IMR-90 (cell line): Measurements from ENCODE around the gene CRTAP. TPM values are rescaled to one million over a fixed set of nuclear protein-coding genes. Genes with fewer than 3 reads are reported as not detected.
"Not testable (repeated sequence)": the region's sequence is repeated elsewhere in the genome, so short reads cannot be mapped to it uniquely, and the experiment has no call there.

ENCODE experiments used
- ATAC-seq: fragments of 200-7000 bp; cut with Tn5 transposase; 2 replicates; pipeline ENCODE4 v1.9.1; 2020; ENCODE audit warnings: low read depth, mild to moderate bottlenecking, moderate library complexity
- BruUV-seq: library from RNA; stranded (reverse); fragments of 400-500 nt; replicated peaks from 2 replicates; lab custom pipeline; 2021; lab: Mats Ljungman, UMichigan
- CTCF ChIA-PET: fragments of 300-600 bp; formaldehyde crosslinking; extraction: SDS; loops from one replicate; lab custom pipeline; 2021; ENCODE audit warnings: antibody characterized with exemption; lab: Yijun Ruan, JAX
- POLR2A ChIA-PET: fragments of 300-600 bp; sonication (Branson Sonifier 250); formaldehyde crosslinking; loops from one replicate; lab custom pipeline; 2022; ENCODE audit warnings: antibody characterized with exemption; ENCODE audit not compliant: unreplicated experiment; lab: Charles Lee
- DNase-seq: peaks from one replicate; pipeline ENCODE4 v3.0.0; 2013
- H2AFZ ChIP-seq: replicated peaks from 2 replicates; pipeline ENCODE3; 2013; ENCODE audit warnings: low read length, mild to moderate bottlenecking; ENCODE audit not compliant: poor library complexity
- H2AK5ac ChIP-seq: 2 replicates; pipeline ENCODE4 v1.6.1; 2013; ENCODE audit warnings: low read depth, low read length, inconsistent platforms
- H2AK9ac ChIP-seq: replicated peaks from 2 replicates; pipeline ENCODE3; 2013; ENCODE audit warnings: mild to moderate bottlenecking, low read depth, low read length, moderate library complexity; ENCODE audit not compliant: poor library complexity
- H2BK120ac ChIP-seq: 2 replicates; pipeline ENCODE4 v1.6.1; 2013; ENCODE audit warnings: low read depth, low read length, inconsistent platforms
- H2BK15ac ChIP-seq: 3 replicates; pipeline ENCODE4 v1.6.1; 2013; ENCODE audit warnings: low read depth, low read length, inconsistent platforms
- H2BK20ac ChIP-seq: 2 replicates; pipeline ENCODE4 v1.6.1; 2013; ENCODE audit warnings: low read depth, mild to moderate bottlenecking, inconsistent platforms, low read length, moderate library complexity
- H2BK5ac ChIP-seq: 2 replicates; pipeline ENCODE4 v1.6.1; 2013; ENCODE audit warnings: mild to moderate bottlenecking, low read depth, low read length, inconsistent platforms; ENCODE audit not compliant: poor library complexity, severe bottlenecking
- H3K14ac ChIP-seq: replicated peaks from 2 replicates; pipeline ENCODE4 v1.6.1; 2013; ENCODE audit warnings: low read depth, low read length, inconsistent platforms
- H3K18ac ChIP-seq: 2 replicates; pipeline ENCODE4 v1.6.1; 2013; ENCODE audit warnings: low read depth, low read length, control low read depth
- H3K23ac ChIP-seq: 2 replicates; pipeline ENCODE4 v1.6.1; 2013; ENCODE audit warnings: low read depth, low read length, inconsistent platforms
- H3K27ac ChIP-seq: 2 replicates; pipeline ENCODE4 v1.5.1; 2013; ENCODE audit warnings: mild to moderate bottlenecking, control low read depth, low read length; ENCODE audit not compliant: insufficient read depth
- H3K27me3 ChIP-seq: 2 replicates; pipeline ENCODE4 v1.6.1; 2013; ENCODE audit warnings: low read length; ENCODE audit not compliant: control insufficient read depth, insufficient read depth
- H3K36me3 ChIP-seq: 2 replicates; pipeline ENCODE4 v1.6.1; 2013; ENCODE audit warnings: low read length, mixed read lengths; ENCODE audit not compliant: control insufficient read depth, insufficient read depth
- H3K4ac ChIP-seq: 2 replicates; pipeline ENCODE4 v1.6.1; 2013; ENCODE audit warnings: low read depth, low read length, inconsistent platforms
- H3K4me1 ChIP-seq: 2 replicates; pipeline ENCODE4 v1.6.1; 2013; ENCODE audit warnings: low read length, mixed read lengths; ENCODE audit not compliant: control insufficient read depth, insufficient read depth
- H3K4me2 ChIP-seq: 2 replicates; pipeline ENCODE4 v1.6.1; 2013; ENCODE audit warnings: low read depth, mild to moderate bottlenecking, control low read depth, low read length, moderate library complexity
- H3K4me3 ChIP-seq: 2 replicates; pipeline ENCODE4 v1.5.1; 2013; ENCODE audit warnings: low read depth, mild to moderate bottlenecking, control low read depth, low read length, moderate library complexity; ENCODE audit not compliant: insufficient read depth
- H3K56ac ChIP-seq: 2 replicates; pipeline ENCODE4 v1.6.1; 2013; ENCODE audit warnings: low read length, inconsistent platforms; ENCODE audit not compliant: insufficient read depth; ENCODE audit errors: extremely low read depth
- H3K79me1 ChIP-seq, 2 experiments: 2 replicates each; pipeline ENCODE4 v1.6.1; 2013; ENCODE audit warnings: low read length in 2 of 2, inconsistent platforms in 1 of 2, low read depth in 1 of 2
- H3K9ac ChIP-seq: 2 replicates; pipeline ENCODE4 v1.6.1; 2013; ENCODE audit warnings: low read depth, low read length, control low read depth
- H3K9me1 ChIP-seq: 2 replicates; pipeline ENCODE4 v1.6.1; 2013; ENCODE audit warnings: low read length, inconsistent platforms; ENCODE audit not compliant: insufficient read depth
- H3K9me3 ChIP-seq: 2 replicates; pipeline ENCODE4 v1.6.1; 2013; ENCODE audit warnings: low read length; ENCODE audit not compliant: control insufficient read depth, insufficient read depth
- H4K20me1 ChIP-seq: 2 replicates; pipeline ENCODE4 v1.6.1; 2013; ENCODE audit warnings: low read length, inconsistent platforms; ENCODE audit not compliant: insufficient read depth
- H4K5ac ChIP-seq: 2 replicates; pipeline ENCODE4 v1.6.1; 2013; ENCODE audit warnings: mild to moderate bottlenecking, low read depth, low read length, control low read depth
- H4K8ac ChIP-seq, 2 experiments: 2 replicates each; pipeline ENCODE4 v1.6.1; 2013; ENCODE audit warnings: low read depth in 2 of 2, low read length in 2 of 2, control low read depth in 1 of 2, inconsistent platforms in 1 of 2
- H4K91ac ChIP-seq: 2 replicates; pipeline ENCODE4 v1.6.1; 2013; ENCODE audit warnings: low read depth, low read length, inconsistent platforms; ENCODE audit not compliant: insufficient read depth
- WGBS, 2 experiments: methylation state at CpG; one replicate each; pipeline versions ENCODE4 v1.1.5 to v1.1.7; 2013; ENCODE audit warnings: missing lambda C conversion rate in 2 of 2; ENCODE audit not compliant: insufficient read length in 1 of 2; ENCODE audit errors: extremely low coverage in 2 of 2; 5-methylcytosine and 5-hydroxymethylcytosine counted together
- dilution Hi-C: fragments of 300-500 bp; cut with HindIII; formaldehyde crosslinking; loops from one replicate; pipeline ENCODE4 v1.14.3; 2018; ENCODE audit warnings: low sequenced_read_pairs; ENCODE audit not compliant: unreplicated experiment
- in situ Hi-C: fragments of 300-500 bp; cut with MboI; formaldehyde crosslinking; loops from 3 replicates; pipeline ENCODE4 v1.14.3; 2019; ENCODE audit warnings: low sequenced_read_pairs, inconsistent platforms, mixed read lengths
- intact Hi-C: fragments of 100-400 bp; cut with micrococcal nuclease; formaldehyde crosslinking; loops from 2 replicates; pipeline ENCODE4 v1.10.0; 2022
- polyA plus RNA-seq, 3 experiments: library from polyadenylated mRNA; depleted of rRNA; stranded (reverse); fragments of >200 nt; gene quantifications; 2 replicates each; pipeline ENCODE4 v1.2.3, GENCODE V29; 2012; ENCODE audit warnings: low replicate concordance in 1 of 3
- total RNA-seq: library from RNA; depleted of rRNA; stranded (reverse); fragments of >200 nt; gene quantifications from 2 replicates; pipeline ENCODE4 v1.2.3, GENCODE V29; 2012

The CRTAP gene
- total and polyA plus RNA-seq, 2 of the 4 experiments (the other 2 are of a cell fraction), result 108 to 205 TPM

DNA sequence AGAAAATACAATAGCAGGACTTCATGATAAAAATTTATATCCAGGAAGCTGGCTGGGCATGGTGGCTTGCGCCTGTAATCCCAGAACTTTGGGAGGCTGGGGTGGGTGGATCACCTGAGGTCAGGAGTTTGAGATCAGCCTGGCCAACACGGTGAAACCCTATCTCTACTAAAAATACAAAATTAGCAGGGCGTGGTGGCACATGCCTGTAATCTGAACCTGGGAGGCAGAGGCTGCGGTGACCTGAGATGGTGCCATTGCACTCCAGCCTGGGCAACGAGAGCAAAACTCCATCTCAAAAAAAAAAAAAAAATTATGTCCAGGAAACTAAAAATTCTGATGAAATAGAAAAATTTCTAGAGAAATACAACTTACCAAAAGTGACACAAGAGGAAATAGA, 48.8 kb downstream of the CRTAP start:
- not testable (repeated sequence) for BruUV-seq, ATAC-seq

More for the DNA sequence above, 48.8 kb downstream of the CRTAP start:
- H2AK9ac ChIP-seq, H4K8ac ChIP-seq, H3K14ac ChIP-seq, H3K9me1 ChIP-seq, H3K23ac ChIP-seq, CTCF ChIA-PET, H3K27ac ChIP-seq, H2BK20ac ChIP-seq, H3K36me3 ChIP-seq, H2AK5ac ChIP-seq, H3K18ac ChIP-seq, H3K56ac ChIP-seq, H4K20me1 ChIP-seq, H3K79me1 ChIP-seq, H3K4ac ChIP-seq, in situ Hi-C loops, H3K4me2 ChIP-seq, H4K5ac ChIP-seq, POLR2A ChIA-PET, H3K27me3 ChIP-seq, dilution Hi-C loops, intact Hi-C loops, DNase-seq, H2AFZ ChIP-seq, H3K9ac ChIP-seq, H2BK5ac ChIP-seq, H3K4me1 ChIP-seq, H4K91ac ChIP-seq, H2BK15ac ChIP-seq, H2BK120ac ChIP-seq, H3K9me3 ChIP-seq, H3K4me3 ChIP-seq: not testable (repeated sequence)
- no CpG with 5 or more reads among the region's 5 CpGs for WGBS, 2 experiments
